CD4-positive, alpha-beta T cell treated with Interleukin-4 for 4 hours (primary cell): Measurements from ENCODE around the gene PTPRO.

Experiments
- DNase-seq: peaks from one replicate; pipeline ENCODE4 v3.0.0-alpha.2; 2020

Gene PTPRO

DNA sequence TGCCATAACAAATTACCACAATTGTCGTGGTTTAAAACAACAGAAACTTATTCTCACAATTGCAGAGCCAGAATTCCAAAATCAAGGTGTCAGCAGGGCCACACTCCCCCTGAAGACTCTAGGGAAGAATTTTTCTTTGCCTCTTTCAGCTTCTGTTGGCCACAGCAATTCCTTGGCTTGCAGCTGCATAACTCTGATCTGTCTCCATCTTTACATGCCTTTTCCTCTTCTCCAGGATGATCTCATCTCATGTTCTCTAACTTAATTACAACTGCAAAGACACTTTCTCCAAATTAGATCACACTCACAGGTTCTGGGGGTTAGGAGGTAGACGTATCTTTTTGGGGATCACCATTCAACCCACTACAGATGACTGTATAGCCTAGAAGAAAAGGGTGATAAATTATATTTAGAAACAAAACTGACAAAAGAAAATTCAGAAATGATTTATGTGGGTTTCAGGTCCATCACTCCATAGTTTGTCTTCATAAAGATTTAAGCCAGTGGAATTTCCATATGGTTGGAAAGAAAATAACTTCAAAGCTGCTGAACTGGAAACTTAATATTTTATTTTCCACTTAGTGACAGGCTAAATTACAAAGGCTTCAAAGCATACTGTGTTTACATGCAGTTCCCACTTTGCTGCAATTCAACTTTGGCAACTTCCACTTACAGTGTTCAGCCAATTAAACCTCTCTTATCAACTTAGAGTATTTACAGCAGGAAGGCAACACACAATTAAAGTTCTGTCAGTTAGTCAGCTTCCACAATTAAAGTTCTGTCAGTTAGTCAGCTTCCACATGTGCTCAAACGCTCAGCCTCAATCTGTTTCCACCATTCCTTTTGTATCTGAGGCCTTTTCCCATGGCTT lies 253.6 kb downstream of the PTPRO start:
- no peak for DNase-seq

DNA sequence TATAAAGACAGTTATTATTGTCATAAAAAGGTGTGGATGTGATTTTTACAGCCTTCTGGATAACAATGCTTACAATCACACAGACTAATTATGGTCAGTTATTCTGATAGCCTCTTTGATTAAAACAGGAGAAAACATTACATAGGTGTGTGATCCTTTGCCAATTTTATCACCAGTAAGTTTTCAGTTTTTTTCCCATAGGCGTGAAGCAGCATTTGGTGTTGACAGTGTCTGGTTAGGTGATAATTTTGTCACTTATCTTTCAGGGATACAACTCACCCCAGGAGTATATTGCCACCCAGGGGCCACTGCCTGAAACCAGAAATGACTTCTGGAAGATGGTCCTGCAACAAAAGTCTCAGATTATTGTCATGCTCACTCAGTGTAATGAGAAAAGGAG lies 258.1 kb downstream of the PTPRO start:
- peak; percentile 38 for DNase-seq

DNA sequence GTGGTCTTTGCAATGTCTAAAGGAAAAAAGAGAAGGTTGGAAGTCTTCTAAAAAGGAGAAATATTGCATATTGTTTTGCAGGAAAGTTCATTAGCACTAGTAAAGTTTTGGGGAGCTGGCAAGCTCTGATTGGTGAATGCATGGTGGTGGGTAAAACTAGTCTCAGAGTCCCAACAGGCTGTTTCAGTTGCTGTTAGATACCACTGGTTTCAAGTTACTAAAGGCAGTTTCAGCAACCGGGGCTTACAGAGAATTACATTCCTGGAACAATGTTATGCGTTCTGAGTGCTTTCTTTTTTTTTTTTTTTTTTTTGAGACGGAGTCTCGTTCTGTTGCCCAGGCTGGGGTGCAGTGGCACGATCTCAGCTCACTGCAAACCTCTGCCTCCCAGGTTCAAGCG lies 258.7 kb downstream of the PTPRO start:
- DNase-seq: no peak

GRCh38 chr12:15583804-15584203 lies 261.5 kb downstream of the PTPRO start:
- DNase-seq: no peak

- DNase-seq: peak; percentile 63
These were observed 262.2 kb downstream of the PTPRO start for GRCh38 chr12:15584366-15585041.

- DNase-seq: no peak
These were observed 267.2 kb downstream of the PTPRO start for GRCh38 chr12:15589328-15590032.

- peak; percentile 77 for DNase-seq
These were observed 268.0 kb downstream of the PTPRO start for GRCh38 chr12:15590180-15590826.

DNA sequence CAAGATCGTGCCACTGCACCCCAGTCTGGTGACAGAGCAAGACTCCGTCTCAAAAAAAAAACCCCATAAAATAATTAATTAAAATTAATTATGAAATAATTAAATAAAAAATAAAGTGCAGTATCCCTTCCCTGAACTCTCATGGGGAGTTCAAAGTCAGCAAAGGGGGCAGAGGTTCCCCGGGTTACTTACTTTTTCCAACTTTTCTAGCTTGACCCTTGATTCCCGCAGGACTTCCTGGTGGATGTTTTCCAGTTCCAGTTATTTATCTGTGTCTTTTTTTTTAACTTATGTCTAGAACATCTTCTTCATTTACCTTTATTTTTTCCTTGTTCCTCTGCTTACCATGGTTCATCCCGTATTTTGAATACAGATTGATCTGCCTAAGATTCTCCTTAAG lies 269.5 kb downstream of the PTPRO start:
- no peak for DNase-seq

DNA sequence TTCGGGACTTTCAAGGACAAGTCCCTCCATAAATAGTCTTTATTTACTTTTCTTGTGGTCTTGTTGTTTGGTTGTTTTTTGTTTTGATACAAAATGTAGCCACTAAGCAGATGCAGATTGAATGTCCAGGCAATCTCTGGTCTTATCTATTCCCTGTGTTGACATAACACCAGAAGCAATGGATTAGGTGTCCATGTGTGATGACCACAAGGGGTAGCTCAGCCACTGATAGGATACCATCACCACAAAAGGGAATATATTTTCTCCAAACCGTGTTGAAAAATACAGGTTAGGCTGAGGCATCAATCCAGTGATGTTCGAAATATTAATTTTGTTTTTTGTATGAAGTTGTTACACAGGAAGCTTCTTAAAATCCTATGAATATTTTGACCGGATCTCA lies 270.6 kb downstream of the PTPRO start:
- DNase-seq: no peak

GRCh38 chr12:15596174-15596573 lies 273.9 kb downstream of the PTPRO start:
- no peak for DNase-seq

- DNase-seq: no peak
These were observed 275.0 kb downstream of the PTPRO start for GRCh38 chr12:15597125-15597830.

DNA sequence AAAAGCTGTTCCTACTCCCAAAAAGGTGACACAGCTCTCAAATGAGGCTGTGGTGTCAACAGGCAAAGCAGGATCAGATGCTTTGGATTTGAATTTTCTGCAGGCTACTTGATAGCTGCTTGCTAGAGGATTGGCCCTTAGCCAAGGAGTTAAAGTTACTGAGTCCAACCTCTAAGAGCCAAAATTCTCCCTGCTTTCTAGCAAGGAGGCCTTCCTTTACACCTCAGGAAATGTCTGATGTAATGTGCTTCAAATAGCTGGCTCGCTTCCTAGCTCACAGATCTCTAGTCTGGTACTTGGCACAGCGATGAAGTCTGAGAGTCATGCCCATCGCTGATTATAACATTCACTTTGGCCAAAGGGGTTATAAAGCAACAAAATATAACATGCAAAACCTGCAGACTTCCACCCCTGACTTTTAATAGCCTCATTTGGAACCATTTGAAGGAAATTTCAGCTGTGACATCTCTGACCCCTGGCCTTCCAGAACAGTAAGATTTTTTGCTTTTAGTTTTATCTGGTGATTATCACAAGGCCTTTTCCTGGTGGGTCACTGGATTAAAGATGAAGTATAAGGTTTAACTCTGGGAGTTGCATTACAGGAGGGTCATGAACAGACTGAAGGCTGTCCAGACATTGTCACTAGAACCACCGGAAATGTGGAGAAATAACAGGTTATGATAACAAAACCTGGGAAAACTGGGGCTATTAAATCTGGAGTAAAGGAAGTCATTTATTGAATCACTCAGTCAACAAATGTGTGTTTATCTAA lies 277.1 kb downstream of the PTPRO start:
- no peak for DNase-seq

DNA sequence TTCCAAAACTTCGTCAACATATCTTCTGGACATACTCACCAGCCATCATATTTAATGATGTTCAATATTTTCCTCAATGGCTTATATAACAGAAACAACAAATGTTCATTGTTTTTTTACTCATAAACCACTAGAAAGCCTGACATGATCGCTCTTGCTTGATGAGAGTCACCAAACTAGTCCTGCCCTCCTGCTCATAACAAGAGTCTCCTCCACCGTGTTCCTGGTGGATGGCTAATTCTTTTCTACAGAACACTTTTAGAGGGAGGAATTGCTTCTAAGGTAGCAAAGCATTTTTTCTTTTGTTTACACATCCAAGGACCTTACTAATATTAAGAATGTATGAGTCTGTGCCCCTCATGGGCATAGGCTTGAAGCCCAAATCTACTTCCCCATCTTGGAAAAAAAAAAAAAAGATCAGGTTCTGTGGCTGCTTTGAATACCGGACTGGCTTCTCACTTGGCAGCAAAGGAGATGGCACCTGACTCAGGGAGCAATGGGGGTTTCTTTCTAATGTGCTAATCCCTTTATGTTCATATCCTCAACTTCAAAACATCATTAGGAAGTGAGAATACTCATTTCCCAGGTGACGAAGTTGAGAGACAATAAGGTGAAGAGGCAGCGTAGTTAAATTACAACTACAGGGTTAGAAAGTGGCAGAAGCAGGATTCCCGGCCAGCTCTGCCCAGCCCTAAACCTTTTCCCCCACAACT lies 278.1 kb downstream of the PTPRO start:
- DNase-seq: no peak

DNA sequence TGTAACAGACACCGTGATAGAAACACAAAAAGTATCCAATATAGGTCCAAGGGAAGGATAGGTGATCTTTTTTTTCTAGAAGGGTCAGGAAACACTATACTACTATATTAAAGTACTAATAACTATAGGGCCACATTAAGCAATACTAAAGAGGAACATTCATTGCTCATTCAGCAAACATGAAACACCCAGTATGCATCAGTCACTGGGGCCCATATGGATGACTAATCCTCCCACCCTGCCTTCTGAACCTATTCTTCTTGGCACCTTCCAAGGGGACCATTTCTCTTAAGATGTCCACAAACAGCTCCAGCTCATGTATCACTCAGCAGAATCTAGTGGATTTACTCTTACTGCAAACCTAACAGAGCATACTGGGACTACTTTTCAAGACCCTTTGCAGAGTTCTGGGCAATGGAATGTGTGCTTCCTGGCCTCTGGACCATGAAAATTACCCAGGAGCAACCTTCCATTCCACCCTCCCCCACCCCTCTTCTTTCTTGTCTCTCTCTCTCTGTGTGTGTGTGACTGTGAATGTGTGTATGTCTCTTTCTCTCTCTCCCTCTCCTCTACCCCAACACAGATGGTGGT lies 279.0 kb downstream of the PTPRO start:
- peak; percentile 14 for DNase-seq

- no peak for DNase-seq
These were observed 279.9 kb downstream of the PTPRO start for GRCh38 chr12:15602051-15602672.

- no peak for DNase-seq
These were observed 281.3 kb downstream of the PTPRO start for GRCh38 chr12:15603474-15604085.

DNA sequence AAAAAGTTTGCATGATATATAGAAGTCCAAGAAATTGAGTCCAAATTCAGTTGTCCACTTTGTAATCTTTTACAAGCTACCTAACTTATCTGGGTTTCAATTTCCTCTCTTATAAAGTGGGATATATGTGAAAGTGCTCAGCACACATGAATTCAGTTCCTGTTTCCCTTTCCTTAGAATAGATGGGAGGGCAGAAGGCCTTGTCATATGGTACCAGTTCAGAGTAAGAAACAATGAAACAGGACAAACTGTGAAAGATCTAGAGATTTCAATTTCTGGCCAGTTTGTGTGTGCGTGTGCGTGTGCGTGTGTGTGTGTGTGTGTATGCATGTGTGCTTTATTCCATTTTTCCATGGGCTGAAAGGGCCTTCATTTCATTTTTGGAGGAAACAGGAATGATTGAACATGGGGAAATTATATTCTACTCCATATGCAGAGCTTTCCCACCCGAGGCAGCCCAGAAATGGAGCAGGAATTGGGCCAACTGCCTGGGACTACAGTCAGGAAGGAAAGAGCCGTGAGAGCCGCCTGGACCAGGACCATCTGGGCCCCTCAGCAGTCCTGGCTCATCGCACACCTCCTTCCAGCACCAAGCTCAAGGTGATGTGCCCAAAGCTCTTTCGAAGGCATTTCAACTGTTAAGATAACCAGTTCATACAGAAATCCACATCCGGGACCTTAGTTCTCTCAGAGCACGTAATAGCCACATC lies 283.7 kb downstream of the PTPRO start:
- no peak for DNase-seq

DNA sequence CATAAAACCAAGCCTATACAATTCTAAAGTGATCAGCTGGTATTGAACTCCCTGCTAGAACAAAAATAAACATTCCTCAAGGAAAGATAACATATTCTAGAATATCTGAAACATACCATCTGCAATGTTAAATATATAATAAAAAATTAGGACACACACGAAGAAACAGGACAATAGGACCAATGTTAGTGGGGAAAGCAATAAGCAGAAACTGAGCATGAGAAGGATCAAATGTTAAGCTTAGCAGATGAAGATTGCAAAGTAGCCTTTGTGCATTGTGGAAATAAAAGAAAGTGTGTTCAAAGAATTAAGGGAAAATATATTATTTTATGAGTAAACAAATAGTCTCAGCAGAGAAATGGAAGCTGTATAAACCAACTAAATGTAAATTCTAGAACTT lies 286.1 kb downstream of the PTPRO start:
- DNase-seq: no peak

- DNase-seq: no peak
These were observed 286.6 kb downstream of the PTPRO start for GRCh38 chr12:15608941-15609340.
